Nephron progenitor cell (in vitro differentiated cells): Measurements from ENCODE around the gene PRKAG2.

Source experiments
- DNase-seq: peaks from one replicate; pipeline ENCODE4 v3.0.0; 2021
- H3K27ac Mint-ChIP-seq: 2 replicates; pipeline ENCODE4 v1.8.0; 2021; ENCODE audit warnings: mild to moderate bottlenecking, moderate library complexity, mixed read lengths
- H3K27me3 Mint-ChIP-seq: 2 replicates; pipeline ENCODE4 v1.8.0; 2021; ENCODE audit warnings: mild to moderate bottlenecking, low read depth, mixed read lengths; ENCODE audit not compliant: poor library complexity
- H3K36me3 Mint-ChIP-seq: 2 replicates; pipeline ENCODE4 v1.8.0; 2021; ENCODE audit warnings: low read depth, mixed read lengths
- H3K4me1 Mint-ChIP-seq: 2 replicates; pipeline ENCODE4 v1.8.0; 2021; ENCODE audit warnings: mixed read lengths
- H3K4me3 Mint-ChIP-seq: 2 replicates; pipeline ENCODE4 v1.8.0; 2021; ENCODE audit warnings: mild to moderate bottlenecking, moderate library complexity, mixed read lengths
- H3K9me3 Mint-ChIP-seq: 2 replicates; pipeline ENCODE4 v1.8.0; 2021; ENCODE audit warnings: mild to moderate bottlenecking, moderate library complexity, mixed read lengths
- CTCF ChIP-seq: fragments of 200-600 bp; sonication (generic); IDR thresholded peaks from 2 replicates; pipeline ENCODE4 v1.5.0; 2021; ENCODE audit warnings: antibody characterized with exemption

PRKAG2 gene

GRCh38 chr7:151644554-151644953 is 232.4 kb downstream of the PRKAG2 start:
- no peak for TF ChIP-seq CTCF
- DNase-seq = no peak
- H3K4me3 Mint-ChIP-seq = no peak overlapping the region
- H3K27me3 Mint-ChIP-seq = peaks cover 2% of the 10 kb centered on the region
- peaks cover 15% of the 10 kb centered on the region for H3K9me3 Mint-ChIP-seq
- H3K27ac Mint-ChIP-seq = no peak overlapping the region
- H3K36me3 Mint-ChIP-seq = no peaks in the 10 kb centered on the region
- peaks cover 8% of the 10 kb centered on the region for H3K4me1 Mint-ChIP-seq

GRCh38 chr7:151642746-151643145 is 234.2 kb downstream of the PRKAG2 start:
- Mint-ChIP-seq H3K9me3 (peaks cover 15% of the 10 kb centered on the region), H3K36me3 (no peaks in the 10 kb centered on the region), H3K4me3 (no peak overlapping the region), H3K27ac (no peak overlapping the region), H3K27me3 (peaks cover 10% of the 10 kb centered on the region), H3K4me1 (peaks cover 17% of the 10 kb centered on the region)
- DNase-seq = no peak
- TF ChIP-seq CTCF = no peak

- Mint-ChIP-seq H3K9me3 (peaks cover 15% of the 10 kb centered on the region), H3K4me3 (no peak overlapping the region), H3K27ac (no peak overlapping the region), H3K27me3 (peaks cover 11% of the 10 kb centered on the region), H3K4me1 (peaks cover 21% of the 10 kb centered on the region), H3K36me3 (no peaks in the 10 kb centered on the region)
- DNase-seq = no peak
- no peak for TF ChIP-seq CTCF
Measured at GRCh38 chr7:151641587-151641986, 235.3 kb downstream of the PRKAG2 start.

- H3K36me3 Mint-ChIP-seq = peaks cover 5% of the 10 kb centered on the region
- peaks cover 21% of the 10 kb centered on the region for H3K9me3 Mint-ChIP-seq
- H3K27ac Mint-ChIP-seq = no peak overlapping the region
- peaks cover 31% of the 10 kb centered on the region for H3K27me3 Mint-ChIP-seq
- peaks cover 21% of the 10 kb centered on the region for H3K4me1 Mint-ChIP-seq
- DNase-seq = no peak
- TF ChIP-seq CTCF = no peak
- no peak overlapping the region for H3K4me3 Mint-ChIP-seq
Measured at GRCh38 chr7:151637781-151638261, 239.1 kb downstream of the PRKAG2 start.

- no peak for DNase-seq
- Mint-ChIP-seq H3K4me3 (no peak overlapping the region), H3K9me3 (peaks cover 21% of the 10 kb centered on the region), H3K4me1 (peaks cover 38% of the 10 kb centered on the region), H3K27me3 (peaks cover 48% of the 10 kb centered on the region), H3K27ac (no peak overlapping the region), H3K36me3 (peaks cover 5% of the 10 kb centered on the region)
- no peak for TF ChIP-seq CTCF
Measured at GRCh38 chr7:151634643-151635042, 242.3 kb downstream of the PRKAG2 start.

- H3K9me3 Mint-ChIP-seq = peaks cover 21% of the 10 kb centered on the region
- no peak for DNase-seq
- H3K4me3 Mint-ChIP-seq = peak overlapping the region; percentile 3
- no peak for TF ChIP-seq CTCF
- H3K27me3 Mint-ChIP-seq = peaks cover 55% of the 10 kb centered on the region
- no peak overlapping the region for H3K27ac Mint-ChIP-seq
- peaks cover 40% of the 10 kb centered on the region for H3K4me1 Mint-ChIP-seq
- peaks cover 5% of the 10 kb centered on the region for H3K36me3 Mint-ChIP-seq
Measured at GRCh38 chr7:151633516-151633812, 243.5 kb downstream of the PRKAG2 start.
